GM06990 (cell line): ENCODE data around the gene FLNC.

ENCODE experiments used
- DNase-seq: peaks from one replicate; pipeline ENCODE4 v3.0.0-alpha.2; 2011; ENCODE audit not compliant: insufficient read length; ENCODE audit errors: extremely low read depth
- H3K27me3 ChIP-seq: replicated peaks from 2 replicates; pipeline ENCODE4 v1.6.0; 2011; ENCODE audit warnings: low read length; ENCODE audit not compliant: control insufficient read depth, insufficient read depth
- H3K36me3 ChIP-seq: 2 replicates; pipeline ENCODE4 v1.5.1; 2011; ENCODE audit warnings: low read length; ENCODE audit not compliant: control insufficient read depth, insufficient read depth
- H3K4me3 ChIP-seq: replicated peaks from 2 replicates; pipeline ENCODE4 v1.5.1; 2011; ENCODE audit warnings: low read depth, mild to moderate bottlenecking, control low read depth, low read length
- TF ChIP-seq, protein P1 (sequence below): IDR thresholded peaks from 2 replicates; pipeline ENCODE4 v1.5.1; 2011; ENCODE audit warnings: low read length, control low read depth, mild to moderate bottlenecking, inconsistent platforms; ENCODE audit not compliant: insufficient read depth, poor library complexity, severe bottlenecking

Gene FLNC

DNA sequence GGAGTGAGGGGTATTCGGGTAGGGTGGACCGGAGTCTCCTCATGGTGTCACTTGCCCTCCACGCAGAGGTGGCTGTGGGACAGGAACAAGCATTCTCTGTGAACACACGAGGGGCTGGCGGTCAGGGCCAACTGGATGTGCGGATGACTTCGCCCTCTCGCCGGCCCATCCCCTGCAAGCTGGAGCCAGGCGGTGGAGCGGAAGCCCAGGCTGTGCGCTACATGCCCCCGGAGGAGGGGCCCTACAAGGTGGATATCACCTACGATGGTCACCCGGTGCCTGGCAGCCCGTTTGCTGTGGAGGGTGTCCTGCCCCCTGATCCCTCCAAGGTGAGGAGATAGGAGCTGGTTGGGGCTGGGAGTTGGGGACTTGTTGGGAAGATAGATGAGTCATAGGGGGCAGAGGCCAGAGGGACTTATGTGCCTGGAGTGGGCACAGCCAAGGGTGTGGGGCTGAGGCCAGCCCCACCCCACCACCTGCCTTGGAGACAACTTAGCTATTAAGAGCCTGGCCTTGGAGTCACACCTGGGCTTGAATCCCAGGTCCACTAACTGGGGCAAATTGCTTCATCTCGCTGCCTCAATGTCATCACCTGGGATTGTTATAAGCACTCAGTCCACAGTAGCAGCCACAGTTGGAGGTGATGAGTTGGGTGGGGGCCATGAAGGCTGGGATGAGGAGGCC is 13.9 kb downstream of the FLNC start:
- no peak for DNase-seq
- TF ChIP-seq, protein P1, sequence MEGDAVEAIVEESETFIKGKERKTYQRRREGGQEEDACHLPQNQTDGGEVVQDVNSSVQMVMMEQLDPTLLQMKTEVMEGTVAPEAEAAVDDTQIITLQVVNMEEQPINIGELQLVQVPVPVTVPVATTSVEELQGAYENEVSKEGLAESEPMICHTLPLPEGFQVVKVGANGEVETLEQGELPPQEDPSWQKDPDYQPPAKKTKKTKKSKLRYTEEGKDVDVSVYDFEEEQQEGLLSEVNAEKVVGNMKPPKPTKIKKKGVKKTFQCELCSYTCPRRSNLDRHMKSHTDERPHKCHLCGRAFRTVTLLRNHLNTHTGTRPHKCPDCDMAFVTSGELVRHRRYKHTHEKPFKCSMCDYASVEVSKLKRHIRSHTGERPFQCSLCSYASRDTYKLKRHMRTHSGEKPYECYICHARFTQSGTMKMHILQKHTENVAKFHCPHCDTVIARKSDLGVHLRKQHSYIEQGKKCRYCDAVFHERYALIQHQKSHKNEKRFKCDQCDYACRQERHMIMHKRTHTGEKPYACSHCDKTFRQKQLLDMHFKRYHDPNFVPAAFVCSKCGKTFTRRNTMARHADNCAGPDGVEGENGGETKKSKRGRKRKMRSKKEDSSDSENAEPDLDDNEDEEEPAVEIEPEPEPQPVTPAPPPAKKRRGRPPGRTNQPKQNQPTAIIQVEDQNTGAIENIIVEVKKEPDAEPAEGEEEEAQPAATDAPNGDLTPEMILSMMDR: no peak
- Histone ChIP-seq H3K4me3 (no peak overlapping the region), H3K27me3 (no peaks in the 10 kb centered on the region; the same call in 1 of the 2 replicates), H3K36me3 (no peaks in the 10 kb centered on the region)

DNA sequence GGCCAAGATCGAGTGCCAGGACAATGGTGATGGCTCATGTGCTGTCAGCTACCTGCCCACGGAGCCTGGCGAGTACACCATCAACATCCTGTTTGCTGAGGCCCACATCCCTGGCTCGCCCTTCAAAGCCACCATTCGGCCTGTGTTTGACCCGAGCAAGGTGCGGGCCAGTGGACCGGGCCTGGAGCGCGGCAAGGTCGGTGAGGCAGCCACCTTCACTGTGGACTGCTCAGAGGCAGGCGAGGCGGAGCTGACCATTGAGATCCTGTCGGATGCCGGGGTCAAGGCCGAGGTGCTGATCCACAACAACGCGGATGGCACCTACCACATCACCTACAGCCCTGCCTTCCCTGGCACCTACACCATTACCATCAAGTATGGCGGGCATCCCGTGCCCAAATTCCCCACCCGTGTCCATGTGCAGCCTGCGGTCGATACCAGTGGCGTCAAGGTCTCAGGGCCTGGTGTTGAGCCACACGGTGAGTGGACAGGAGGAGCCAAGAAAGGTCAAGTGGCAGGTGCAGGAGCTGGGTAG is 14.6 kb downstream of the FLNC start:
- no peak overlapping the region for H3K4me3 ChIP-seq
- TF ChIP-seq, protein P1: no peak
- DNase-seq: no peak
- no peaks in the 10 kb centered on the region for H3K36me3 ChIP-seq
- H3K27me3 ChIP-seq: no peaks in the 10 kb centered on the region; the same call in 1 of the 2 replicates

DNA sequence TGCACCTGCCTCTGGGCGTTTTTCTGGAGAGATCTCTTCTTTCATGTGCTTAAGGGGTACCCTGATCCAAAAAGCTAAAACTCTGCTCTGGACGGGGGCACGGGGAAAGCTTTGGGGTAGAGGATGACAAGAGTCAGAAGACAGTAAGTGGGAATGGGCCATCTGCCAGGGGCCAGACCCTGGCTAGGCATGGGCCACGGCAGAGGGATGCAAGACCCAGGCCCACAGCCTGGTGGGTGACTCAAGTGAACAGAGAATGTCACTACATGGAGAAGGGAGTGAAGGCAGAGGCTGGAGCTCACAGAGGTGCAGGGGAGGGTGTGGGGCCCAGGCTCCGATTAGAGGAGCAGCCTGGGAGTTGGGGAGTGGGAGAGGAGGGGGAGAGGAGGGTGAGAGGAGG is 15.3 kb downstream of the FLNC start:
- no peak for DNase-seq
- H3K36me3 ChIP-seq: no peaks in the 10 kb centered on the region
- TF ChIP-seq, protein P1: no peak
- H3K27me3 ChIP-seq: no peaks in the 10 kb centered on the region; the same call in 1 of the 2 replicates
- H3K4me3 ChIP-seq: no peak overlapping the region

DNA sequence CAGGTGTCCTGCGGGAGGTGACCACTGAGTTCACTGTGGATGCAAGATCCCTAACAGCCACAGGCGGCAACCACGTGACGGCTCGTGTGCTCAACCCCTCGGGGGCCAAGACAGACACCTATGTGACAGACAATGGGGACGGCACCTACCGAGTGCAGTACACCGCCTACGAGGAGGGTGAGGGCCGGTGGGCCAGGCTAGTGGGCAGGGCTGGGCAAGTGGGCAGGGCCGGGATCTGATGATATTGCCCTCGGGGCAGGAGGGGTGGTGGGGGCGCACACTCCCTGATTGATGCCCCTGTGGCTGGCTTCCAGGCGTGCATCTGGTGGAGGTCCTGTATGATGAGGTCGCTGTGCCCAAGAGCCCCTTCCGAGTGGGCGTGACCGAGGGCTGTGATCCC is 15.8 kb downstream of the FLNC start:
- Histone ChIP-seq H3K4me3 (no peak overlapping the region), H3K27me3 (no peaks in the 10 kb centered on the region; the same call in 1 of the 2 replicates), H3K36me3 (no peaks in the 10 kb centered on the region)
- TF ChIP-seq, protein P1: no peak
- DNase-seq: no peak

DNA sequence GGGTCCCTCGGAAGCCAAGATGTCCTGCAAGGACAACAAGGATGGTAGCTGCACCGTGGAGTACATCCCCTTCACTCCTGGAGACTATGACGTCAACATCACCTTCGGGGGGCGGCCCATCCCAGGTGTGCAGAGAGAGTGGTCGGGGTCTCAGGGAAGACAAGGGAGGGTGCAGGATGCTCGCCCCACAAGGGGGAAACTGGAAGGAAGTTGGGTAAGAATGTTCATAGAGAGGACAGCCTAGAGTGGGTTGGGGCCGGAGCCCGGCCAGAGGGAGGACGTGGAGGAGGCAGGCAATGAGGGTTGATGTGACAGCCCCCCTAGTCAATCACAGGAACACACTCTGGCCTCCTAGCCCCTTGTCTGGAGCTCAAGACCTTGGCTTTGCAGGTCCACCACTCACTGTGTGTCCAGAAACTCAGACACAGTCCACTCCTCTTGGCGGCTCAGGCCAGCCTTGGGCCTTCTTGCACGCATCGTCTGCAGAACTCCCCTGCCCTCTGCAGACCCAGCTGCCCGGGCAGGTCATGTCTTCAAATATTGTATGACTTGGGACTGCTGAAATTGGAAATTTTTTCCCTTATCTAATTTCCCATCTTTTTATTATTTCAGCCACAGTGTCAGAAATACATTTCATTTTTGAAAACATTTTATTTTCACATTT is 16.7 kb downstream of the FLNC start:
- no peak for DNase-seq
- H3K27me3 ChIP-seq: no peaks in the 10 kb centered on the region; the same call in 1 of the 2 replicates
- H3K4me3 ChIP-seq: no peak overlapping the region
- TF ChIP-seq, protein P1: no peak
- no peaks in the 10 kb centered on the region for H3K36me3 ChIP-seq
